ENCODE results near the gene CCDC116.
"Not testable (repeated sequence)": the region's sequence is repeated elsewhere in the genome, so short reads cannot be mapped to it uniquely, and the experiment has no call there.

CCDC116 gene

GRCh38 chr22:21612858-21613257 lies 19.7 kb upstream of the CCDC116 start:
- TF ChIP-seq, protein P1, sequence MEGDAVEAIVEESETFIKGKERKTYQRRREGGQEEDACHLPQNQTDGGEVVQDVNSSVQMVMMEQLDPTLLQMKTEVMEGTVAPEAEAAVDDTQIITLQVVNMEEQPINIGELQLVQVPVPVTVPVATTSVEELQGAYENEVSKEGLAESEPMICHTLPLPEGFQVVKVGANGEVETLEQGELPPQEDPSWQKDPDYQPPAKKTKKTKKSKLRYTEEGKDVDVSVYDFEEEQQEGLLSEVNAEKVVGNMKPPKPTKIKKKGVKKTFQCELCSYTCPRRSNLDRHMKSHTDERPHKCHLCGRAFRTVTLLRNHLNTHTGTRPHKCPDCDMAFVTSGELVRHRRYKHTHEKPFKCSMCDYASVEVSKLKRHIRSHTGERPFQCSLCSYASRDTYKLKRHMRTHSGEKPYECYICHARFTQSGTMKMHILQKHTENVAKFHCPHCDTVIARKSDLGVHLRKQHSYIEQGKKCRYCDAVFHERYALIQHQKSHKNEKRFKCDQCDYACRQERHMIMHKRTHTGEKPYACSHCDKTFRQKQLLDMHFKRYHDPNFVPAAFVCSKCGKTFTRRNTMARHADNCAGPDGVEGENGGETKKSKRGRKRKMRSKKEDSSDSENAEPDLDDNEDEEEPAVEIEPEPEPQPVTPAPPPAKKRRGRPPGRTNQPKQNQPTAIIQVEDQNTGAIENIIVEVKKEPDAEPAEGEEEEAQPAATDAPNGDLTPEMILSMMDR (IDR thresholded peaks at IDR 0.05; ENCODE audit: low read depth, low read length, missing control alignments), result no peak
- DNase-seq (ENCODE audit: low read depth), result no peak
- no peak overlapping the region for H3K4me3 ChIP-seq (ENCODE audit: low read depth, low read length)

DNA sequence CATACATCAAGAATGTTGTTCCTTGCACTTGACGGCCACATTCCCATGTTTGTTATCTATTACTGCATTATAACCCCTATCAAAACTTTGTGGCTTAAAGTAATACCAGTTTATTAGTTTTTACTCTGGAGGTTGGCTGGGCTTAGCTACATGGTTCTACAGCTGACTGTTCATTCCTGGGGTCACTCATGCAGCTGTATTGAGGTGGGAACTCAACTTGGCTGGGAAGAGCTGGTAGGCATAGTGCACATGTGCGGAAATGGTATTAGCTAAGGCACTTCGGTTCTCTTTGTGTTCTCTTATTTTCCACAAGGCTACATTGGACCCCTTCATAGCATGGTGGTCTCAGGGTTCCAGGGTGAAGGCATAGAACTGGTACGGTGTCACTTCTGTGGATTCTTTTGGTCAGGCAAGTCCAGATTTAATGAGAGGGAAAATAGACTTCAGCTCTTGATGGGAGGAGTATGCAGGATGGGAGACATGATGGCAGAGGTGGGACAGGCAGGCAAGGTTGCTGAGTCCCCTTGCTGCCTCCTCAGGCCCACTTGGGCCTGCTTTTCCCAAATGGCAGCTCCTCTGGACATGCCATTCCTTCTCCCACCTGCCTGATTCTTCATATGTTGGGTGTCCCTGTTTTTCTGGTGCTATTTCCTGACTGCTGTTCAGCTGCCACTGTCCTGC lies 18.9 kb upstream of the CCDC116 start:
- DNase-seq (ENCODE audit: low read depth), result no peak
- H3K4me3 ChIP-seq (ENCODE audit: low read depth, low read length), result no peak overlapping the region
- TF ChIP-seq, protein P1 (IDR thresholded peaks at IDR 0.05; ENCODE audit: low read depth, low read length, missing control alignments), result no peak

DNA sequence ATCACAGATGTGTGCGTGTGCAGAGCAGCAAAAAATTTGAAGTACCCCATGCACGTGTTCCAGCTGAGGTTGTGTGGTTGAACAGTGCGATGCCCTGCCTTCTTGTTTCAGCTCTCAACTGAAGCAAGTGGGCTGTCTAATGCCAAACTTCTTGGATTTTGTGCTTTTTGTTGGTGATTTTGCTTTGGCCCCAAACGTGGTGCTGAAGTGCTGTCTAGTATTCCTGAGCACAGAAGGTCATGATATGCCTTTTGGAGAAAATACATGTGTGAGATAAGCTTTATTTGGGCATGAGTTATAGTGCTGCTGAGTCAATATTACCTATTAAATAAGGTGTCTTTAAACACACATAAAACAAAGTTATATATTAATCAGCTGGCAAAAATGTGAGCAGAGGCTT lies 16.8 kb upstream of the CCDC116 start:
- TF ChIP-seq, protein P1 (IDR thresholded peaks at IDR 0.05; ENCODE audit: low read depth, low read length, missing control alignments), result no peak
- no peak overlapping the region for H3K4me3 ChIP-seq (ENCODE audit: low read depth, low read length)
- no peak for DNase-seq (ENCODE audit: low read depth)

DNA sequence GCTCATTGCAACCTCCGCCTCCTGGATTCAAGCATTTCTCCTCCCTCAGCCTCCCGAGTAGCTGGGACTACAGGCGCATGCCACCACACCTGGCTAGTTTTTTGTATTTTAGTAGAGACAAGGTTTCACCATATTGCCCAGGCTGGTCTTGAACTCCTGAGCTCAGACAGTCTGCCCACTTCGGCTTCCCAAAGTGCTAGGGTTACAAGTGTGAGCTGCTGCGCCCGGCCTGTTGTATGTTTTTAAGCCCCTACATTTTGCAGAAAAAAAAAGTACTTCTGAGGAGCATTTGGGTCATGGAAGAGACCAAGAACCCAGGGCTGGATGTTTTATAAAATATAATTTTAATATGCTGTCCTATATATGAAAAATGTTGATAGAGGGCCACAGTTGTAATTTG lies 15.2 kb upstream of the CCDC116 start:
- not testable (repeated sequence) for DNase-seq (ENCODE audit: low read depth); H3K4me3 ChIP-seq (ENCODE audit: low read depth, low read length)

DNA sequence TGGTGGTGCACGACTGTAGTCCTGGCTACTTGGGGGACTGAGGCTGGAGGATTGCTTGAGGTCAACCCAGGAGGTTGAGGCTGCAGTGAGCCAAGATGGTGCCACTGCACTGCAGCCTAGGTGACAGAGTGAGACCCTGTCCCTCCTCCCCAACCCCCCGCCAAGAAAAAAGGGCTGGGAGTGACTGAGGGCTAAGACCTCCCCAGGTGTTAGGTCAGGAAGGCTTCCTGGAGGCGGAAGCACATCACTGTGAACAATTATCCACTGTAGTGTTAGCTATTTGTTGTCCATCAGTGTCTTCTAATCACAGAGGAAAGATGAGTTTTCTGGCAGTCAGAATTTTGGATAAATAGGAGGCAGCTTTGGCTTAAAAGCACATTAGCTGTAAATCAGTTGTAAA lies 11.5 kb upstream of the CCDC116 start:
- TF ChIP-seq, protein P1 (IDR thresholded peaks at IDR 0.05; ENCODE audit: low read depth, low read length, missing control alignments), result no peak
- DNase-seq (ENCODE audit: low read depth), result no peak
- H3K4me3 ChIP-seq (ENCODE audit: low read depth, low read length), result no peak overlapping the region

GRCh38 chr22:21622011-21622918 lies 10.3 kb upstream of the CCDC116 start:
- DNase-seq (ENCODE audit: low read depth), result no peak
- TF ChIP-seq, protein P1 (IDR thresholded peaks at IDR 0.05; ENCODE audit: low read depth, low read length, missing control alignments), result no peak
- no peak overlapping the region for H3K4me3 ChIP-seq (ENCODE audit: low read depth, low read length)

DNA sequence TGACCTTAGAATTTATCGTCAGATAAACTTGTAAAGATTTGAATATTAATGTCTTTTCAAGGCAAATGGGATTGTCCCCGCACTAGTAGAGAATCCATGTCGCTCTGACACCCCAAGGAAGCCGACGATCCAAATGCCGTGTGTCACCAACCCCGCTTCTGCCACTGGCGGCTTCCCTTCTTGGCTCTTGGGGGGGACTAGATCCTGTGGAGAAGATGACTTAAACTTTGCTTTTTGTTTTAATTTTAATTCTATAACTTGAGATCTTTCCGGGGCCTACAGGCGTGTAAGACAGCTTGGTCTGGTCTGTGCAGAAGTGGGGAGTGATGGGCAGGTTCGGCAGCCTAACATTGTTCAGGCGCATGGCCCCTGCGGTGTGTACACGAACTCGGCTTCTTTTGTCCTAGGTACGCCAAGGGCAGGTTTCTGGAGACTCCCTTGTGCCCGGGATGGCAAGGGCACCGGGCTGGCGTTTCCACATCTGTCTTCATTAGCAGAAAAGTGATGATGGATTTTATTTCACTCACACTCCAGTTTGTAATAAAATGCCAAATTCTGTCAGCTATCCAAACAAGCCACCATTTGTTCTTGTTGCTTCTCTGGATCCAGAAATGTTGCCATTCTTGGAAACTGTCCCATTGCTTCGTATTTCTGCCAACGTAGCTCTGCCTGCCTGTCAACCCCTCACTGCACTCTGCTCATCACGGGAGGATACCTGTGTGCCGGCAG lies 9.5 kb upstream of the CCDC116 start:
- TF ChIP-seq, protein P1 (IDR thresholded peaks at IDR 0.05; ENCODE audit: low read depth, low read length, missing control alignments), result no peak
- DNase-seq (ENCODE audit: low read depth), result no peak
- no peak overlapping the region for H3K4me3 ChIP-seq (ENCODE audit: low read depth, low read length)

All from GM12864 (cell line).